Ramos (cell line): ENCODE data around the gene TRPV5.

Experiments
- in situ Hi-C: fragments of 300-500 bp; cut with MboI; formaldehyde crosslinking; loops from one replicate; pipeline ENCODE4 v1.14.3; 2022; ENCODE audit warnings: low sequenced_read_pairs; ENCODE audit not compliant: unreplicated experiment

TRPV5 gene

GRCh38 chr7:142941541-142941940, 8.0 kb upstream of the TRPV5 start:
- in situ Hi-C loops = no loop called here

GRCh38 chr7:142940966-142941535, 7.5 kb upstream of the TRPV5 start:
- in situ Hi-C loops = no loop called here

- in situ Hi-C loops = no loop called here
These were observed 5.8 kb upstream of the TRPV5 start, which contains the start of gene LLCFC1 for GRCh38 chr7:142939226-142939910. TSS of gene LLCFC1 (plus strand) at chr7:142939484. CDS start at chr7:142939622, 138 bp downstream.

GRCh38 chr7:142938611-142939010, 5.1 kb upstream of the TRPV5 start:
- in situ Hi-C loops = no loop called here

- in situ Hi-C loops = no loop called here
These were observed 2.5 kb upstream of the TRPV5 start for GRCh38 chr7:142935941-142936565.

GRCh38 chr7:142934056-142934455, 510 bp upstream of the TRPV5 start:
- in situ Hi-C loops = no loop called here

- in situ Hi-C loops = no loop called here
These were observed 462 bp downstream of the TRPV5 start for GRCh38 chr7:142933092-142933475.

- in situ Hi-C loops = no loop called here
These were observed 1.0 kb downstream of the TRPV5 start for GRCh38 chr7:142932386-142933091.

GRCh38 chr7:142930126-142930730, 3.3 kb downstream of the TRPV5 start:
- in situ Hi-C loops = no loop called here

GRCh38 chr7:142927949-142928348, 5.6 kb downstream of the TRPV5 start:
- in situ Hi-C loops = no loop called here

GRCh38 chr7:142927085-142927745, 6.3 kb downstream of the TRPV5 start:
- in situ Hi-C loops = no loop called here

- in situ Hi-C loops = no loop called here
These were observed 8.1 kb downstream of the TRPV5 start for GRCh38 chr7:142925413-142925812.

- in situ Hi-C loops = no loop called here
These were observed 10.2 kb downstream of the TRPV5 start for GRCh38 chr7:142923391-142923790.

GRCh38 chr7:142919656-142920055, 13.9 kb downstream of the TRPV5 start:
- in situ Hi-C loops = no loop called here

GRCh38 chr7:142918901-142919300, 14.6 kb downstream of the TRPV5 start:
- in situ Hi-C loops = no loop called here

- in situ Hi-C loops = no loop called here
These were observed 16.1 kb downstream of the TRPV5 start for GRCh38 chr7:142917447-142917846.

GRCh38 chr7:142916508-142916907, 17.0 kb downstream of the TRPV5 start:
- in situ Hi-C loops = no loop called here

- in situ Hi-C loops = no loop called here
These were observed 18.2 kb downstream of the TRPV5 start for GRCh38 chr7:142915315-142915714.

- in situ Hi-C loops = no loop called here
These were observed 19.4 kb downstream of the TRPV5 start for GRCh38 chr7:142914121-142914520.

GRCh38 chr7:142913566-142913965, 20.0 kb downstream of the TRPV5 start:
- in situ Hi-C loops = no loop called here
